ENCODE results near the gene CPNE9. TPM values are rescaled to one million over a fixed set of nuclear protein-coding genes. Genes with fewer than 3 reads are reported as not detected.
A peak's percentile ranks its signal among the peaks of the same experiment; 100 is the strongest.

CPNE9 gene
- total and polyA plus RNA-seq, 2 of the 8 experiments (the other 6 are each of a cell fraction or from before 2014, with no cell fraction given): 4.8 to 6.0 TPM

- TF ChIP-seq YY1 (IDR thresholded peaks at IDR 0.05; ENCODE audit: low read depth, low read length) (peak; percentile 40; the same call in 1 of the 2 replicates), JUND (IDR thresholded peaks at IDR 0.05; ENCODE audit: low read length) (no peak), SP2 (IDR thresholded peaks at IDR 0.05; ENCODE audit: low read length) (no peak), SAP30 (IDR thresholded peaks at IDR 0.05; ENCODE audit: insufficient read depth, insufficient replicate concordance, low read length) (no peak), TAF1 (IDR thresholded peaks at IDR 0.05; ENCODE audit: low read depth, low read length) (peak; percentile 92), POLR2A (IDR thresholded peaks at IDR 0.05; ENCODE audit: control extremely low read depth in 1 of 2, low read depth in 2 of 2, low read length in 2 of 2) (peak in 1 of 2 experiments; percentile 76; a peak in 2 of 3 replicates), EP300 (IDR thresholded peaks at IDR 0.05; ENCODE audit: borderline replicate concordance in 1 of 2, low read depth in 2 of 2, low read length in 2 of 2) (peak in 1 of 2 experiments; percentile 94; a peak in 2 of 3 replicates), SIN3A (conservative IDR thresholded peaks at IDR 0.05 in 1 of 2, IDR thresholded peaks at IDR 0.05 in 1 of 2; ENCODE audit: low read depth in 1 of 2, low read length in 2 of 2) (peak; percentile 25 to 73; a peak in 2 of 4 replicates), SP4 (IDR thresholded peaks at IDR 0.05; ENCODE audit: low read length) (peak; percentile 49), POLR2AphosphoS5 (IDR thresholded peaks at IDR 0.05; ENCODE audit: low read depth, low read length) (peak; percentile 60), CBX5 (IDR thresholded peaks at IDR 0.05; ENCODE audit: low read depth, low read length) (no peak), MAX (IDR thresholded peaks at IDR 0.05) (peak; percentile 75), ASH2L (IDR thresholded peaks at IDR 0.05; ENCODE audit: low read length) (peak; percentile 97), TAF7 (optimal IDR thresholded peaks at IDR 0.05; ENCODE audit: borderline replicate concordance, low read depth, low read length) (peak; percentile 85), TBP (IDR thresholded peaks at IDR 0.05; ENCODE audit: low read depth, low read length) (peak; percentile 62; the same call in 1 of the 2 replicates), SIX5 (IDR thresholded peaks at IDR 0.05; ENCODE audit: low read depth, low read length) (no peak), KDM1A (IDR thresholded peaks at IDR 0.05; ENCODE audit: borderline replicate concordance, low read length) (no peak), KDM5A (IDR thresholded peaks at IDR 0.05; ENCODE audit: low read length) (peak; percentile 58; the same call in 1 of the 2 replicates), CHD1 (IDR thresholded peaks at IDR 0.05; ENCODE audit: low read depth, low read length) (no peak), KDM4A (IDR thresholded peaks at IDR 0.05; ENCODE audit: low read depth, low read length, severe bottlenecking) (peak; percentile 62), RBBP5 (IDR thresholded peaks at IDR 0.05; ENCODE audit: borderline replicate concordance, low read depth, low read length) (peak; percentile 87; the same call in 1 of the 2 replicates), HDAC6 (IDR thresholded peaks at IDR 0.05; ENCODE audit: low read depth, low read length) (no peak)
- TF ChIP-seq, protein P1, sequence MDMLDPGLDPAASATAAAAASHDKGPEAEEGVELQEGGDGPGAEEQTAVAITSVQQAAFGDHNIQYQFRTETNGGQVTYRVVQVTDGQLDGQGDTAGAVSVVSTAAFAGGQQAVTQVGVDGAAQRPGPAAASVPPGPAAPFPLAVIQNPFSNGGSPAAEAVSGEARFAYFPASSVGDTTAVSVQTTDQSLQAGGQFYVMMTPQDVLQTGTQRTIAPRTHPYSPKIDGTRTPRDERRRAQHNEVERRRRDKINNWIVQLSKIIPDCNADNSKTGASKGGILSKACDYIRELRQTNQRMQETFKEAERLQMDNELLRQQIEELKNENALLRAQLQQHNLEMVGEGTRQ (IDR thresholded peaks at IDR 0.05; ENCODE audit: low read length): no peak
Observed at GRCh38 chr3:9731206-9732079, 27.8 kb downstream of the CPNE9 start, which contains the start of gene BRPF1 (continued).
